Memory B cell (primary cell): ENCODE results near the gene RFT1.

Experiments used
- ATAC-seq: fragments of 150-1000 bp; cut with Tn5 transposase; 2 replicates; pipeline ENCODE4 v1.10.0; 2021; ENCODE audit warnings: low read depth, mild to moderate bottlenecking, moderate library complexity
- DNase-seq, 2 donors: peaks; one replicate each; pipeline ENCODE4 v3.0.0; 2022; ENCODE audit warnings: low spot score in 2 of 2
- H3K27ac Mint-ChIP-seq: one replicate; pipeline ENCODE4 v1.8.0; 2022; ENCODE audit warnings: mild to moderate bottlenecking, moderate library complexity, mixed read lengths
- H3K27me3 Mint-ChIP-seq: one replicate; pipeline ENCODE4 v1.8.0; 2022; ENCODE audit warnings: mixed read lengths
- H3K36me3 Mint-ChIP-seq: one replicate; pipeline ENCODE4 v1.8.0; 2022; ENCODE audit warnings: mild to moderate bottlenecking, mixed read lengths
- H3K4me1 Mint-ChIP-seq: one replicate; pipeline ENCODE4 v1.8.0; 2022; ENCODE audit warnings: mixed read lengths
- H3K4me3 Mint-ChIP-seq: one replicate; pipeline ENCODE4 v1.8.0; 2022; ENCODE audit warnings: mild to moderate bottlenecking, moderate library complexity, mixed read lengths
- H3K9me3 Mint-ChIP-seq: one replicate; pipeline ENCODE4 v1.8.0; 2022; ENCODE audit warnings: mixed read lengths

Gene RFT1

GRCh38 chr3:53168175-53168923 lies 38.1 kb upstream of the RFT1 start:
- Mint-ChIP-seq H3K27me3 (no peaks in the 10 kb centered on the region), H3K36me3 (peaks cover 2% of the 10 kb centered on the region), H3K9me3 (no peaks in the 10 kb centered on the region), H3K4me1 (peaks cover 62% of the 10 kb centered on the region), H3K27ac (peak overlapping the region; percentile 76), H3K4me3 (peak overlapping the region; percentile 51)
- no peak for DNase-seq
- no peak for ATAC-seq

- ATAC-seq = peak; percentile 38
- Mint-ChIP-seq H3K4me3 (peak overlapping the region; percentile 59), H3K27me3 (no peaks in the 10 kb centered on the region), H3K4me1 (peaks cover 65% of the 10 kb centered on the region), H3K27ac (peak overlapping the region; percentile 83), H3K9me3 (no peaks in the 10 kb centered on the region), H3K36me3 (peaks cover 2% of the 10 kb centered on the region)
- no peak for DNase-seq
Measured at GRCh38 chr3:53167418-53168174, 37.4 kb upstream of the RFT1 start.

GRCh38 chr3:53166781-53167291 lies 36.6 kb upstream of the RFT1 start:
- Mint-ChIP-seq H3K9me3 (no peaks in the 10 kb centered on the region), H3K36me3 (peaks cover 2% of the 10 kb centered on the region), H3K4me1 (peaks cover 63% of the 10 kb centered on the region), H3K27ac (peak overlapping the region; percentile 83), H3K4me3 (peak overlapping the region; percentile 59), H3K27me3 (no peaks in the 10 kb centered on the region)
- no peak for DNase-seq
- no peak for ATAC-seq

DNA sequence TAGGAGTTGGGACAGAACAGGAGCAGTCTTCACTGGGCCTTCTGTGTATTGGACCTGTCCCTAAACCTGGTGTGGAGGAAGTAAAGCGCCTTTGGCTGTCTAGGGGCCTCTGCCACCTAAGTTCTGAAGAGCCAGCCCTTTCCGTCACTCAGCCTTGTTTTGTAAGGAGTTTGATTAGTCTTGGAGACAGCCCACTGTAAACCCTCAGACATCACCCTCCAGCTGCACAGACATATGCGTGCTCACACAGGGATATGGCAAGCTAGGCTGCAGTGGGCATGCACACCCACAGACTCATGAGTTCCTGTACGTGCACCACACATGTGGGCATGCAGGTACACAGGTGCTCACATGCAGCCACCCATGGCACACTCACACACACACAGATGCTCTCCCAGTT lies 36.0 kb upstream of the RFT1 start:
- no peak for DNase-seq
- Mint-ChIP-seq H3K4me1 (peaks cover 57% of the 10 kb centered on the region), H3K27ac (peak overlapping the region; percentile 63), H3K27me3 (no peaks in the 10 kb centered on the region), H3K36me3 (peaks cover 2% of the 10 kb centered on the region), H3K9me3 (no peaks in the 10 kb centered on the region), H3K4me3 (peak overlapping the region; percentile 33)
- ATAC-seq = no peak

GRCh38 chr3:53164911-53165310 lies 34.7 kb upstream of the RFT1 start:
- peaks cover 50% of the 10 kb centered on the region for H3K4me1 Mint-ChIP-seq
- H3K27ac Mint-ChIP-seq = no peak overlapping the region
- peaks cover 2% of the 10 kb centered on the region for H3K36me3 Mint-ChIP-seq
- H3K27me3 Mint-ChIP-seq = no peaks in the 10 kb centered on the region
- ATAC-seq = no peak
- H3K4me3 Mint-ChIP-seq = no peak overlapping the region
- no peak for DNase-seq
- no peaks in the 10 kb centered on the region for H3K9me3 Mint-ChIP-seq

- no peak for ATAC-seq
- no peaks in the 10 kb centered on the region for H3K27me3 Mint-ChIP-seq
- H3K27ac Mint-ChIP-seq = peak overlapping the region; percentile 97
- no peak for DNase-seq
- peak overlapping the region; percentile 99 for H3K4me3 Mint-ChIP-seq
- H3K36me3 Mint-ChIP-seq = peaks cover 2% of the 10 kb centered on the region
- no peaks in the 10 kb centered on the region for H3K9me3 Mint-ChIP-seq
- peaks cover 45% of the 10 kb centered on the region for H3K4me1 Mint-ChIP-seq
Measured at GRCh38 chr3:53163444-53164387, 33.5 kb upstream of the RFT1 start.

DNA sequence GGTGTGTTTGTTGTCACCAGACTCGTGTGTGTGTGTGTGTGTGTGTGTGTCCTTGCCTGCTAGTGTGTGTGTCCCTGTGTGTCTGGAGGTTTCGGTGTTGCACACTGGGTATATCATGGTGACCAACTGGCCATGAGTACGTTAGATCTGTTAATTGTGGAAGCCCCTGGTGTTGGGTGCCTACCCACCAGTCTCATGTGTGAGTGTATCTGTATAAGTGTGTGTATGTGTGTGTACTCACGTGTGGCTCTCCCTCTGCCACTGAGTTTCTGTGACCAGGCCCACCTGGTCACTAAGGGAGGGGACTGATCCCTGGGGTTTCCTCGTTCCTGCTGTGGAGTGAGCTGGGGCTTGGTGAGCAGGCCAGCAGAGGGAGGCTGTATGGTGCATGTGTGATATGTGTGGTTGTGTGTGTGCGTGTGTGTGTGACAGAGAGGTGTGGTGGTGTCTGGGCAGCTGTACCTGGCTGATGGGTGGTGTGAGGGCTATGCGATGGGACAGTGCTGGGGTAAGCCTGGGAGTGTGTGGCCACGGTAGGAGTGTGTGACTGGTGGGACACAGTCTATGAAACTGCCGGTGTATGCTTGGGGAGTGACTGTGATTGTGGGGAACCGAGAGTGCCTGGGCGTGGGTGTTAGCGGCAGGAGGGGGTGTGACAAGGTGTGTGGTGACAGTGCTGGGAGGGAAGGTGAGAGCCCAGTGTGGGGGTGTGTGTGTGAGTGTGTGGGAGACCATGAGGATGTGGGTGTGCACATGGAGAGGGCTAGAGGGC lies 32.6 kb upstream of the RFT1 start:
- ATAC-seq (peak; percentile 55), DNase-seq (peak; percentile 48 to 55)
- Mint-ChIP-seq H3K9me3 (no peaks in the 10 kb centered on the region), H3K27me3 (no peaks in the 10 kb centered on the region), H3K36me3 (no peaks in the 10 kb centered on the region), H3K4me3 (peak overlapping the region; percentile 99), H3K27ac (peak overlapping the region; percentile 97), H3K4me1 (peaks cover 39% of the 10 kb centered on the region)

DNA sequence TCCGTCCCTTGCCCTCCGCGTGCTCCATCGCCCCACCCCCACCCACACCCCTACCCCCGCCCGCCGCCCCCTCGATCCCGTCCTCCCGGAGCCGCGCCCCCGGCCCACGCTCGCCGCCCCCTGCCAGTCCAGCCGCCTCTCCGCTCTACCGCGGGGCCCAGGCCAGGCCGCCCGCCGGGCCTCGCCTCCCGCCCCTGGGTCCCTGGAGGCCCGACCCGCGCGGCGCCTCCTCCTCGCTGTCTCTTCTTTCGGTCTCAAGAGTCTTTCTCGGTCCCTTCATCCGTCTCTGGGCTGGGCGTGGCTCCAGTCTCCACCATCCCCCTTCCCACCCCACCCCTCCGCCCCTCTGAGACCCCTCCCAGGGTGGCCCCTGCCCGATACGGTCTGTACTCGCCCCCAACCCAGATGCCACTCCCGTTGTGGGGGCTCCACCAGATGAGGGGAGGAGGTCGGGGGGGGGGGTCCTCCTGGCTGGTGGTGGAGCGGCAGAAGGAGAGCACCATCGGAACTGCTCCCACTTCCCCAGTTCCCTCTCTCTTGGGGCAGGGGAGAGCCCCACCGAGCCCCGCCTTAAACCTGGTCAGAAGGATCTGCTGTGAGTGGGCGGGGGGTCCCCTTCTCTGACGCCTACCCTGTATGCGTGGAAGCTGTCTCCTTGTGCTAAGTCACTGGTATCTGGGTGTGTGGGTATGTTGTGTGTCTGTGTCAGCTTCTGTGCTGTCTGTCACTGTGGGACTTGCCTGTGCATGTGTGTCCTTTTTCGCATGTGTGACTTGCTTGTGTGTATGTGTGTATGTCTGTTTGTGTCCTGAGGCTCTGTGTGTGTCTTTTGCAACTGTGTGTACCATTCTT lies 31.8 kb upstream of the RFT1 start:
- Mint-ChIP-seq H3K27ac (peak overlapping the region; percentile 97), H3K4me3 (peak overlapping the region; percentile 99), H3K27me3 (no peaks in the 10 kb centered on the region), H3K36me3 (no peaks in the 10 kb centered on the region), H3K9me3 (no peaks in the 10 kb centered on the region), H3K4me1 (peaks cover 35% of the 10 kb centered on the region)
- peak; percentile 55 to 56 for DNase-seq
- peak; percentile 45 for ATAC-seq

- no peak for ATAC-seq
- Mint-ChIP-seq H3K27ac (peak overlapping the region; percentile 97), H3K4me3 (peak overlapping the region; percentile 99), H3K27me3 (no peaks in the 10 kb centered on the region), H3K4me1 (peaks cover 33% of the 10 kb centered on the region), H3K36me3 (no peaks in the 10 kb centered on the region), H3K9me3 (no peaks in the 10 kb centered on the region)
- DNase-seq = peak in 1 of 2 donors; percentile 42
Measured at GRCh38 chr3:53161450-53161819, 31.2 kb upstream of the RFT1 start.

GRCh38 chr3:53160660-53161449 lies 30.6 kb upstream of the RFT1 start, which contains the start of gene PRKCD:
PRKCD (plus strand) TSS chr3:53161209; CDS start chr3:53178423, 17,214 bp downstream.
- peak; percentile 72 to 82 for DNase-seq
- Mint-ChIP-seq H3K27ac (peak within 1 kb of the TSS; percentile 97), H3K4me1 (peaks cover 30% of the 10 kb centered on the region)

GRCh38 chr3:53160061-53160659 lies 29.9 kb upstream of the RFT1 start:
- Mint-ChIP-seq H3K4me1 (peaks cover 30% of the 10 kb centered on the region), H3K27ac (peak overlapping the region; percentile 94), H3K27me3 (peaks cover 3% of the 10 kb centered on the region)

More at GRCh38 chr3:53160660-53161449, 30.6 kb upstream of the RFT1 start, which contains the start of gene PRKCD:
- Mint-ChIP-seq H3K36me3 (no peaks in the 10 kb centered on the region), H3K4me3 (peak within 1 kb of the TSS; percentile 99), H3K9me3 (no peaks in the 10 kb centered on the region), H3K27me3 (no peaks in the 10 kb centered on the region)
- ATAC-seq = peak; percentile 62

More at GRCh38 chr3:53160061-53160659, 29.9 kb upstream of the RFT1 start:
- Mint-ChIP-seq H3K9me3 (no peaks in the 10 kb centered on the region), H3K36me3 (no peaks in the 10 kb centered on the region), H3K4me3 (peak overlapping the region; percentile 93)
- no peak for DNase-seq
- ATAC-seq = no peak
